ENCODE results near the gene PTPRM.
"Not testable (repeated sequence)": the region's sequence is repeated elsewhere in the genome, so short reads cannot be mapped to it uniquely, and the experiment has no call there.

Gene PTPRM

GRCh38 chr18:8046441-8046840, 479.3 kb downstream of the PTPRM start:
- DNase-seq (ENCODE audit: low spot score), result no peak

DNA sequence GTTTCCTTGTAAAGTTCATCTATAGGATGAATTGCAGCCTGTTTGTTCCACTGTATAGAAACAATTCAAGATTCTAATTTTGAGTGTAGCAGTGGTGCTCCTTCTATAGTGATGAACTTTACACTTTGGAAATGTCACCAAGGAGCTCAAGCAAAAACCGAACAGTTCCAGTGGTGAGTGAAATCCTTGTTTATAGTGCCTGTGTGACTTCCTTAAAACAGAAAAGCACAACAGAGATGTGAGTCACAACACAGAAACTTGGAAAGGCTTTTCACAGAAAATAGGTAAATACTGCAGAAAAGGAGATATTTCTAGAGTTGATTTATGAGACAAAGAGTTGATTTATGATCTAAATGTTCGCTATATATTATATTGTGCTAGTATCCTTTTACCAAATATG, 482.0 kb downstream of the PTPRM start:
- DNase-seq (ENCODE audit: low spot score), result no peak

DNA sequence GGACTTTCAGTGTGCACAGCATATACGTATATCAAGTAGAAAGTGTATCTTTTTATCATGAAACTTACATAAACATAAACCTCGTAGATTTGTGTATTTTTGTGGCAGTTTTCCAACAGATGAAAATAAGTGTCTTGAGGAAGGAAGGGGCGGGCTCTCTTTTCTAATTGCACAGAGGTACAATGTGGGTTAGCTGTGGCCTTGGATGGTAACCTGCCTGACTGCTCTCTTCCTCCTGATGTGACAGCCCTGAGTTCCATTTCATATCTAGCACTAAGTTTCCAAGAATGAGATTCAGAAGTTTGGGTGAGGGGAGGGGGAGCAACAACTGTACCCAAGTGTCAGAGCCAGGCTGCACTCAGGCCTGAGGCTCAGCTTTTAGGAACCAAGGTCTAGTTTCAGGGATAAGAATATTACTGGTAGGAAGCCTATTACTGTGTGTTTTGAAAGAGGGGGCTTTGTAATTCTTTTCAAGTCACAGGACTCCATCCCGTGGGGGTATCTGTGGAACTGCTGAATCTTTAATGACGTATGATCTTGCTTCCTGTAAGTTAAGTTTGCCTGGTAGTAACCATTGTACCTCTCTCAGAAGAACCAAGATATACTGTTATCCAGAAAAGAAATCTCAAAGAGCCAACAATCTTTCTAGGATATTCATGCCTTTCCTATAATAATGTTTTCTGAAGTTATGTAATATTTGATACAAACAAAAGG, 483.7 kb downstream of the PTPRM start:
- no peak for DNase-seq (ENCODE audit: low spot score)

DNA sequence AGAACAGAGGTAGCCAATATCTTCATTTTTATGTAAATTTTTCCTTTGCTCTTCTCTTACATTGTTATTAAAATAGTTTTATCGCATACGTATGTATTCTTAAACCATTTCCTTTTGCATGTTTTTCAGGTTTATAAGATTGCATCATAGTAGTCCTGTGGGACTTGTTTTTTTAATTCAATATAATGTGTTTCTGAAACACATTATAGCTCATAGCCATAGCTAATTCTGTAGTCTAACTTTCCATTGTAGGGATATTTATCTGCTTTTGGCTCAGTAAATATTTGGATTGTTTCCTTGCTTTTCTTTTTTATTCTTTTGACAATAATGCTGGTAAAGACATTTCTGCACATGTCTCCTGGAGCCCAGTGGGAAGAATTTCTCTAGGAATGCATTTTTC, 484.3 kb downstream of the PTPRM start:
- no peak for DNase-seq (ENCODE audit: low spot score)

DNA sequence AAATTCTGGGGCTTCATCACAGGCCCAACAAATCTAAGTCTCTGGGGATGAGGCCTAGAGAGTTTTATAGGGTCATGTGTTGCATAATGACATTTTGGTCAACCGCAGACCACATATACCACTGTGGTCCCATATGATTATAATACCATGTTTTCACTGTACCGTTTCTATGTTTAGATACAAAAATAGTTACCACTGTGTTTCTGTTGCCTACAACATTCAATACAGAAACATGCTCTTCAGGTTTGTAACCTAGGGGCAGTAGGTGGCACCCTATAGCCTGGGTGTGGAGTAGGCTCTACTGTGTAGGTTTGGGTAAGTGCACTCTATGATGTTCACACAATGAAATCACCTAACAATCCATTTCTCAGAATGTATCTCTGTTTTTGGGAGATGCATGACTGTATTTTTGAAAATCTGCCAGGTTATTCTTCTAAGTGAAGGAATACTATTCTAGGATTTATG, 485.2 kb downstream of the PTPRM start:
- no peak for DNase-seq (ENCODE audit: low spot score)

GRCh38 chr18:8056723-8057122, 489.6 kb downstream of the PTPRM start:
- DNase-seq (ENCODE audit: low spot score), result no peak

DNA sequence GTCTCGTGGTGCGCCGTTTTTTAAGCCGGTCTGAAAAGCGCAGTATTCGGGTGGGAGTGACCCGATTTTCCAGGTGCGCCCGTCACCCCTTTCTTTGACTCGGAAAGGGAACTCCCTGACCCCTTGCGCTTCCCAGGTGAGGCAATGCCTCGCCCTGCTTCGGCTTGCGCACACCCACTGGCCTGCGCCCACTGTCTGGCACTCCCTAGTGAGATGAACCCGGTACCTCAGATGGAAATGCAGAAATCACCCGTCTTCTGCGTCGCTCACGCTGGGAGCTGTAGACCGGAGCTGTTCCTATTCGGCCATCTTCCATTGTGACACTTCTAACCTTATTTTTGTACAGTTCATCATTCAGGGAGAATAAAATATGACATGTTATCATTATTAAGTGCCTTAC, 496.0 kb downstream of the PTPRM start:
- DNase-seq (ENCODE audit: low spot score), result not testable (repeated sequence)

GRCh38 chr18:8063733-8064132, 496.6 kb downstream of the PTPRM start:
- DNase-seq (ENCODE audit: low spot score), result no peak

DNA sequence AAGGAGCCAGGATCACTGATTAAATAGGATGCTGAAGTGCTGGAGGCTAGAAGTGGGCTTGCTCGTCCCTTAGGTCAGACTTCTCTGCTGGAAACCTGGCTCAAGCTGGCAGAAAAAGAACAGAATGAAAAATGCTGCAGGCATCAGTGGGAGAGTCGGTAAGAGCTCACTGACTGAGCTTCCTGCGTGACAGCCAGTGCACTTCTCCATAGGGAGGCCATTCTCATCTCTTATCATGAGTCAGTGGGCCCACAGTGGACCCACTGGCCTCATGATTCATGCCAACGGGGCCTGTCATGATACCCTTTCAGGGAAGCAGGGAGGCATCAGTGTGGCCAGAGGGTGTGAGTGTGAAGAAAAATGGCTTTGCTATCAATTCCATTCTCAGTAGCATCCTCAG, 498.2 kb downstream of the PTPRM start:
- DNase-seq (ENCODE audit: low spot score), result no peak

- no peak for DNase-seq (ENCODE audit: low spot score)
These were observed 498.7 kb downstream of the PTPRM start for GRCh38 chr18:8065773-8066172.

GRCh38 chr18:8069708-8070107, 502.6 kb downstream of the PTPRM start:
- no peak for DNase-seq (ENCODE audit: low spot score)

DNA sequence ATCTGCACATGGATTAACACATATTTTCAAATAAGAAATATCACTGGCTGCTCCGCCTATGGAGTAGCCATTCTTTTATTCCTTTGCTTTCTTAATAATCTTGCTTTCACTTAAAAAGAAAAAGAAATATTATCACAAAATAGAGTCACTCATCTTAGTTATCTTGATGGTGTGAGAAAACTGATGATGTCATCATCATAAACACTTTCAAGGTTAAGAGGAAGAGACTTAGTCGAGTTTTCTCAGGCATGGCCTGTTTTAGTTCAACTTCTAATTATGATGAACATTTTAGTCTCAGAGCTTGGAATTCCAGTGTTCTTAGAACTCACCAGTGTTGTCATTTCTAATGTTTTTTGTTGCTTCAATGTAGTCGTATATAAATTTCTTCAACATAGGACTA, 506.1 kb downstream of the PTPRM start:
- no peak for DNase-seq (ENCODE audit: low spot score)

GRCh38 chr18:8080092-8080491, 513.0 kb downstream of the PTPRM start:
- DNase-seq (ENCODE audit: low spot score), result no peak

GRCh38 chr18:8081267-8081666, 514.2 kb downstream of the PTPRM start:
- no peak for DNase-seq (ENCODE audit: low spot score)

DNA sequence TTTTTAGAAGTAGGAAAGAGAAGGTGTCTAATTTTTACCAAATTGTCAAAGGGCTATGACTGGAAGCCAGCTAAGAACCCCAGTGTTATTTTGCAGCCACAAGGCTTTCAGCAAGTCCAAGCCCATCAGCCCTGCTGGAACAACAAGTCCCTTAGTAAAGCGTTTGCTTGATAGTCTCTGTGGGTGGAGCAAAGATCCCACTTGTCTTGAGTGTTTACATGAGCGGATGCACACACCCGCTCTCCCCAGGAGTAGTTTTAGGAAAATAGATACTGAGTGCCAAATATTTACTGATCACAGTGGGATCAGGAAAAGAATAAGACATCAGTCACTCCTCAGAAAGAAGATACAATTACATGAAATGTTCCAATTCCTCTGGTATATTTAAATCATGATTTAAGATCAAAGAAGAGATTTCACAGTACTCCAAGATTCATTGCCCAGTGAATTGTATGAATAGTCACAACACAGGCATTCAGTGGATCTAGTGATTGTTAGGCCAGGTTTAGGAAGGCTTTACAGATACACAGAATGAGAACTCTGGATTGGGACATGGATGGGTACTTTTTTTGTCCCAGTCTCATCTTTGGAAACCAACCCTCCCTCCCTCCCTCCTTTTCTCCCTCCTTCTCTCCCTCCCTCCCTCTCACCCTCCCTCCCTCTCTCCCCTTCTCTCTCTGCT, 514.9 kb downstream of the PTPRM start:
- DNase-seq (ENCODE audit: low spot score), result no peak

DNA sequence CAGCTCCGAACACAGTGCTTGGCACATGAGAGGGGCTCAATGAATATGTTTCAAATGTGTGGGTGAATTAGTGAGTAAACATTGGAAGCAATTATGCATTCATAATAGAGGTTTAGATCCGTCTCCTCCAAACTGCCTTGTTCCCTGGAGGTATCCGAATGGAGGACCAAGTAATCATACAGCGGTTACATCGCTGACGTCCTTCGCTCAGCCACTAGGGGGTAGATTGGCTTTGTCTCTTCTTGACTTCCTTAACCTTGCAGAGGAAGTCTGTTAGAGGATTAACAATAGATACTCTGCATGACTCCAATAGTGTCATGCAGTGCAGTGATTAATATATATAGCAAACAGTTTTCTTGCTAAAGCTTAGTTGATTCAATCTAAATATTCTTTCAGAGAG, 517.0 kb downstream of the PTPRM start:
- peak; percentile 20 for DNase-seq (ENCODE audit: low spot score)

DNA sequence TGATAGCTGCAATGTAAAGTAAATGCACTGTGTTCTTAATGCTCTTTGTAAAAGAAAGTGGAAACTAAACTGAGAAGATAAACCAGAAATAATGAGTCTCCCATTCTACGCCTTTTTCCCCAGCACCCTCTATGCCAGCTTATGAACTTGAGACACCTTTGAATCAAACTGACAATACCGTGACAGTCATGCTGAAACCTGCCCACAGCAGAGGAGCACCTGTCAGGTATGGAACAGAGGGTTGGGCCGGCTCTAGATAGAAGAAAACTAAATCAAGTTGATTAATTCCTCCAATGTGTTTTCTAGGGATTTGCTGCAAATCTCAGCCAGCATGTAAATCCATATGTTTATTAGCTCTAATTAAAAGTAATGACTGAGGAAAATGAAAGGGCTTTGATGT, 521.5 kb downstream of the PTPRM start:
- DNase-seq (ENCODE audit: low spot score), result no peak

DNA sequence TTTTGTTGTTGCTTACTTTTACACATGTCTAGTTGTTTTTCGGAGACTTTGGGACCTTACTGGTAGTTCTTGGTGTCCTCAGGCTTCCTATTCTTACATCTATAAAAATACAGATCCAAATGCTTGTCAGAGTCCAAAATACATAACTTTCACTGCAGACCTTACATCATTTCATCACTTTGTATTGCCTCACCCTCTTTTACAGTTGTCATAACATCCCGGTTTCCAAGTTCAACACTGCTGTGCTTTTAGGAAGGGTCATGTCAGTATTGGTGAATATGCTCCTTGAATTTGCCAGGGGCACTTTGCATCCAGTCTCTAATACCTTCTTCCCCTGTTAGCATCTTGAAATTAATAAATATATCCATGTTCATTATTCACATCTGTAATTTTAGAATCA, 523.9 kb downstream of the PTPRM start:
- DNase-seq (ENCODE audit: low spot score), result no peak

DNA sequence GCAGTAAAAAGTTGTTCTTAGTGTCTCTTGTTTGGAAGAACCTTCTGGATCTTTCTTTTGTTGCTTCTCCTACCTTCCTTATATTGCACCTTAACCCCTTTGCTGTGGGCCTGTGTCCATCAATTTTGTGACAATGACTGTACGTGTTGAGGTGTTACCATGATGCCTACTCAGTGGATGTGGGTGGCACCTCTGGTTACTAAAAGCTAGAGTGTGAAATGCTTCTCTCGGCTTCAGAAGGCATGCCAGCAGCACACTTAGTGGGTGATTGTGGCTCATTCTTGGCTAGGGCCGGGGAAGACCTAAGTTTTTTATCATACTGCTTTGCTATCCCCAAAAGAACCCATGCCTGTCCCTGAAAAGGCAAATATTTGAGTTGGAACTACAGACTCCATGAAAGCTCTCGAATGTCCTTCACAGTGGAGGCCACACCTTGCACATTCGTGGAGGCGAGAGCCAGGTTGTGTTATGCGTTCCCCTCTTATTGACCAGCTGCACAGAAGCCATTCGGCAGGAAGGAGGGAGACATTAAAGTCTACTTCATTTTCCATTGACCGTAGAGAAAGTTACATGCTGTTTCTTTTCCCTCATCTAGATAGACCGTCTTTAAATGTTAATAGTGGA, 528.9 kb downstream of the PTPRM start:
- DNase-seq (ENCODE audit: low spot score), result no peak

DNA sequence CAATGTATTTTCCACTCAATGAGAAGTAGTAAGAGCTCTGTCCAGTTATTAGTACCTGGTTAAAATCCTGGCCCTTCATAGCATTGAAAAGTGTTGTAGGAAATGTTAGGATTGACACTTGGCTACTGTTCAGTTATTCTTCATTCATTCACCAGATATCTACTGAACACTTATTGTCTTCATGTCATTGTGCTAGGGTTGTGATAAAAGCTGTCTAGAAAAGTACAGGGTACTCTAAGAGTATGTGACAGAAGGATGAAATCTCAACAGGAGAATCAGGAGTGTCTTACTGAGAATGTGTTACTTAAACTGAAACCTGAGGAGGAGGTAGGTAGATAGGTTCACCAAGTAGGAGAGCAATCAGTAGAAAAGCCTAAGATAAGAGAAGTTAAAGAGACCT, 530.3 kb downstream of the PTPRM start:
- DNase-seq (ENCODE audit: low spot score), result no peak

- DNase-seq (ENCODE audit: low spot score), result no peak
These were observed 530.8 kb downstream of the PTPRM start for GRCh38 chr18:8097927-8098326.

DNA sequence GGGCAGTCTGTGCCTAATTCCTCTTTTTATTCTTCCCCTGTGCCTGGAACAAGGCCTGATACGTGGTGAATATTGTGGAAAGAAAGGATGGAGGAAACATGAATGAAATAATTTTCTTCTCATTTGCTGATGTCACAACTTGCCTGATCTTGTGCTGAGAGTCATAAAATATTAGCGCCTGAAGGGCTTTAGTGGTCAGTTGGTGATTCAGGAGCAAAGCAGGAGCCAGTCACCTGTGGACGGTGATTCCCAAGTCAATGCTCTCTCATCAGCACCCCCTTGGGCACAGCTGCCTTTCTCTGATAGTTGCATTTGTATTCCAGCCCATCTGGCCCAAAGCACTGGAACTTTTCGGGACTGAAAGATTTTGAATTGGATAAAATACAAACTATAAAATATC, 539.5 kb downstream of the PTPRM start:
- DNase-seq (ENCODE audit: low spot score), result no peak

DNA sequence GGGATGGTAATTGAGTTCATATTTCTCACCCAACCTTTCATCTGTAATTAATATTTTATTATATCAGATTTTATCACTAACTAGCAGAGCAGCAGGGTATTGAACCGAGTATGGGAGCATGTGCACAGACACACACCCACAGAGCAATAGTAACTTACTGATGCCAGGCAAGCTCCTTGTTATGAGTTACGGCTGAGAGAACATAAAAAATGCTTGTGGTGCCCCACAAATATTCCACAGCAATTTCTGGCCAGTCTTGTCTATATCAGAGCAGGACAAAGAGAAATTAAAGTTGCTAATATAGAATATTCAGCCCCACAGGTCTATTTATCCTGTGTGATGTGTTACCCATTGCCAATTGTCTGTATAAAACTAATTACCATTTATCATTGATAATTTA, 540.3 kb downstream of the PTPRM start:
- DNase-seq (ENCODE audit: low spot score), result no peak
